Measurements from ENCODE around the gene AOX1.

DNA sequence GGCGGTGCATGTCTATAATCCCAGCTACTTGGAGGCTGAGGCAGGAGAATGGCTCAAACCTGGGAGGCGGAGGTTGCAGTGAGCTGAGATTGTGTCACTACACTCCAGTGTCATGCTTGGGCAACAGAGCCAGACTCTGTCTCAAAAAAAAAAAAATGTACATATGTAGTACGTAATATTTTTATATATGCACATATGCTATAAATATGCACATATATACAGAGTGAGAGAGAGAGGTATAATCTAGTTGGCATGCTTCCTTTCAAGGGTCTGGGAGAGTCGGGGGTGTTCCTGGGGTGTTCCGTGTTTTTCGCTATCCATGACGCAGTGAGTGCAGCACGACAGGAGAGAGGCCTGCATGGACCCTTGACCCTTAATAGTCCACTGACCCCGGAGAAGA, 83.5 kb downstream of the AOX1 start:
- no peak for TF ChIP-seq SUZ12 (IDR thresholded peaks at IDR 0.05)
- TF ChIP-seq CTBP1 (IDR thresholded peaks at IDR 0.05; ENCODE audit: borderline replicate concordance): no peak
- TF ChIP-seq SP1 (IDR thresholded peaks at IDR 0.05): no peak
- TF ChIP-seq L3MBTL2 (conservative IDR thresholded peaks at IDR 0.05): no peak
- no peak for TF ChIP-seq NFRKB (IDR thresholded peaks at IDR 0.05)
- no peak for TF ChIP-seq ZNF384 (IDR thresholded peaks at IDR 0.05)
- TF ChIP-seq ELF4 (IDR thresholded peaks at IDR 0.05): no peak
- TF ChIP-seq, protein P1, sequence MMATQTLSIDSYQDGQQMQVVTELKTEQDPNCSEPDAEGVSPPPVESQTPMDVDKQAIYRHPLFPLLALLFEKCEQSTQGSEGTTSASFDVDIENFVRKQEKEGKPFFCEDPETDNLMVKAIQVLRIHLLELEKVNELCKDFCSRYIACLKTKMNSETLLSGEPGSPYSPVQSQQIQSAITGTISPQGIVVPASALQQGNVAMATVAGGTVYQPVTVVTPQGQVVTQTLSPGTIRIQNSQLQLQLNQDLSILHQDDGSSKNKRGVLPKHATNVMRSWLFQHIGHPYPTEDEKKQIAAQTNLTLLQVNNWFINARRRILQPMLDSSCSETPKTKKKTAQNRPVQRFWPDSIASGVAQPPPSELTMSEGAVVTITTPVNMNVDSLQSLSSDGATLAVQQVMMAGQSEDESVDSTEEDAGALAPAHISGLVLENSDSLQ (IDR thresholded peaks at IDR 0.05): no peak
- no peak for TF ChIP-seq FOXK2 (IDR thresholded peaks at IDR 0.05)
- TF ChIP-seq TARDBP (IDR thresholded peaks at IDR 0.05): no peak
- TF ChIP-seq ARNT (IDR thresholded peaks at IDR 0.05): no peak
